Left kidney (tissue), 8 donors: ENCODE data around the gene LDB2. TPM values are rescaled to one million over a fixed set of nuclear protein-coding genes. Genes with fewer than 3 reads are reported as not detected.
"Not testable (repeated sequence)": the region's sequence is repeated elsewhere in the genome, so short reads cannot be mapped to it uniquely, and the experiment has no call there.

ENCODE experiments used
- DNase-seq: peaks from one replicate; pipeline ENCODE4 v3.0.0-alpha.2; 2013
- long read RNA-seq, 8 donors: transcript quantifications; one replicate each; lab custom pipeline, GENCODE V29; 2026
- polyA plus RNA-seq: library from polyadenylated mRNA; unstranded; fragments of 120-200 nt; gene quantifications from one replicate; pipeline ENCODE4 v1.2.1, GENCODE V29; 2013; ENCODE audit not compliant: insufficient read length

Gene LDB2
- 87.8 TPM for polyA plus RNA-seq
- long read RNA-seq, donor 1, transcript LDB2-202 (9 exons, 2,476 nt): major isoform, 5 of 15 reads
- long read RNA-seq, donor 1, transcript LDB2-201 (8 exons, 2,548 nt): major isoform, 5 of 15 reads
- long read RNA-seq, donor 1, partial matches to known transcripts: 0 of 15 reads
- long read RNA-seq, donor 1, other reads (novel, unspliced or antisense): 0 of 15 reads
- long read RNA-seq, donor 2, partial matches to known transcripts: 8 of 16 reads
- long read RNA-seq, donor 2, other reads (novel, unspliced or antisense): 0 of 16 reads
- long read RNA-seq, donor 3, partial matches to known transcripts: 0 of 7 reads
- long read RNA-seq, donor 3, other reads (novel, unspliced or antisense): 0 of 7 reads
- long read RNA-seq, donor 4: 0 reads
- long read RNA-seq, donor 5, partial matches to known transcripts: 0 of 6 reads
- long read RNA-seq, donor 5, other reads (novel, unspliced or antisense): 0 of 6 reads
- long read RNA-seq, donor 6, partial matches to known transcripts: 0 of 3 reads
- long read RNA-seq, donor 6, other reads (novel, unspliced or antisense): 0 of 3 reads
- long read RNA-seq, donor 7, transcript LDB2-201 (8 exons, 2,548 nt): major isoform, 5 of 19 reads
- long read RNA-seq, donor 7, partial matches to known transcripts: 8 of 19 reads
- long read RNA-seq, donor 7, other reads (novel, unspliced or antisense): 0 of 19 reads
- long read RNA-seq, donor 8, partial matches to known transcripts: 0 of 4 reads
- long read RNA-seq, donor 8, other reads (novel, unspliced or antisense): 0 of 4 reads

DNA sequence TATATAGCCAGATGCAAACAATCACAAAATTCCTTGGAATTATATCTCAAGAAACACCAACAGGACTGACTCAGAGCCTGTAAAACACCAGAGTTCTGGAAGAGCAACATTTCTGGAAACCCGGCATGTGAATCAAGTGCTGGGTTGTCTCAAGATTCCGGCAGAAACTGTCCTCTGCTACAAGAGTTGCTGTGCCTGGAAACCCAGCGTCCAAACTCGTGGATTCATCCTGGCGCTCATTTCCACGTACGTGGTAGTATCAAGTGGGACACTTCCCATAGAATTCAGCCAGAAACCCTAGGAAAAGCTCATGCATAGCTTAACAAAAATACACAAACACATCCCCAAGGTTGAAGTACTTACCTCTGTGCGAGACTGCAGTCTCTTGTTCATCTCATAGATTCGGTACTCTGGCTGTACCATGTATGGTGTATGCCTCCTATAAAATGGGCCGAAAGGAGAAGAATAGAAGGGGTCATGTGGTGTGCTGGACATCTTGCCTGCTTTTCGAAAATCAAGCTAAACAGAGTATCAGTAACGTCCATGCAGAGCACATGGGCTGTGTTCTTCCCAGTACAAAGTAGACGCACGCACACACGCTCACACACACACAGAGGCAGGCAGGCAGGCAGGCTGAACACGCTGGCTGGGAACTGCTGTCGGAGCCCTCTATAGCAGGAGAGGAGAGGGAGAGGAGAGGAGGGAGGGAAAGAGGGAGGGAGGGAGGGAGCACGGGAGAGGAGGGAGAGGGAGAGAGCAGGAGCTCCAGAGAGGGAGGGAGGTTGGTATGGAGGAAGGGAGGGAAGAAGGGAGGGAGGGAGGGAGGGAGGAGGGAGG lies at the start of gene LDB2:
Gene LDB2, minus strand, starts transcription at position 655 of the 837 bp plus-strand sequence.
- DNase-seq: peak; percentile 83

DNA sequence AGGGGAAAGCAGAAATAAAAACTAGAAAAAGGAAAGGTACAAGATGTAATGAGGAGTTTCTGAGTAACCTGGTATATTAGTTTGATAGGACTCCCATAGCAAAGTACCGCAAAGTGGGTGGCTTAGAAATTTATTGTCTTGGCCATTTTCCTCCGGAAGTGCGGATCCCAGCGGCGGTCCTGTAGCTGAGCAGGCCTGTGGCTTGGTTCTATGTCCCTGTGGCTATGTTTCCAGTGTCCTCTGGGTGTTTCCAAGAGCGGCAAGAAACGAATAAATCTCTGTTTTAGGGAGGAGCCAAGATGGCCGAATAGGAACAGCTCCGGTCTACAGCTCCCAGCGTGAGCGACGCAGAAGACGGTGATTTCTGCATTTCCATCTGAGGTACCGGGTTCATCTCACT lies 44.0 kb upstream of the LDB2 start:
- no peak for DNase-seq

DNA sequence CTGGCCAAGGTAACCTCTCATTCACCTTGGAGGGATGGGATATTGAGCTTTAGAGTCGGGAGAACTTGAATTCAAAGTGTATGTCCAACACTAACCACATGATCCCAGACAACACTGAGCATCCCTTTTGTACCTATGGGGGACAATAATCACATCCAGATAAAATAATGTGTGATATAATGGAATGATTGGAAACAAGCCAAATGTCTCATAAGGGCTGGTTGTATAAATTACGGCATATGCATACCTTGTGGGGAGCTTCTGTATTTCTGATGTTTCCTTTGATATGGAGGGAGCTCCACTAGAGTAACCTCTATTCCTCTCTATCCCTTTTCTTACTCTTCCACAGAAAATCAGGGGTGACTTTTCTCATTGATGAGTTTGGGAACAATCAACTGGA lies 40.7 kb upstream of the LDB2 start:
- DNase-seq: no peak

DNA sequence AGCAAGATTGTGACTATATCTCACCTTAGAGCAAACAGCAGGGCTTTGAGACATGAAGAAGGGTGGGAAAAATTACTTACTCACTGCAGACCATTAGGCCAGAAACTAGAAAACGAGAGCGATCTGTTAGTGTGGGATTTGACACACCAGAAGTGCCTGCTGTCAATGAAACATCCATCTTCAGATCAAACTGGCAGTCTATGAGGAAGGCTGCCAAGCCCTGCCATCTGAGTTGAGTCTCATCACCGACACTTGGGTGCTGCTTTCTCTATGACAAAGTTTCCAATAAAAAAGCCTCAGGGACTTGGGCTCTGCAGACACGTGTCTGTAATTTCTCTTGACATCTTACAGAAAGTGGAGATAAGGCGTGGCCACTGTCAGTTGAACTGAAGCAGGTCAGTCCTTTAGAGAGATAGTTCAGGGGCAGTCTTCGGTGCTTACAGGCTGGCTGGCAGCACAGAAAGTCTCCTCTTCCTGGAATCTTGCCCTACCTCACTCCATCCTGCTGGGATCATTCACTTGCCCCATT lies 40.1 kb upstream of the LDB2 start:
- no peak for DNase-seq

DNA sequence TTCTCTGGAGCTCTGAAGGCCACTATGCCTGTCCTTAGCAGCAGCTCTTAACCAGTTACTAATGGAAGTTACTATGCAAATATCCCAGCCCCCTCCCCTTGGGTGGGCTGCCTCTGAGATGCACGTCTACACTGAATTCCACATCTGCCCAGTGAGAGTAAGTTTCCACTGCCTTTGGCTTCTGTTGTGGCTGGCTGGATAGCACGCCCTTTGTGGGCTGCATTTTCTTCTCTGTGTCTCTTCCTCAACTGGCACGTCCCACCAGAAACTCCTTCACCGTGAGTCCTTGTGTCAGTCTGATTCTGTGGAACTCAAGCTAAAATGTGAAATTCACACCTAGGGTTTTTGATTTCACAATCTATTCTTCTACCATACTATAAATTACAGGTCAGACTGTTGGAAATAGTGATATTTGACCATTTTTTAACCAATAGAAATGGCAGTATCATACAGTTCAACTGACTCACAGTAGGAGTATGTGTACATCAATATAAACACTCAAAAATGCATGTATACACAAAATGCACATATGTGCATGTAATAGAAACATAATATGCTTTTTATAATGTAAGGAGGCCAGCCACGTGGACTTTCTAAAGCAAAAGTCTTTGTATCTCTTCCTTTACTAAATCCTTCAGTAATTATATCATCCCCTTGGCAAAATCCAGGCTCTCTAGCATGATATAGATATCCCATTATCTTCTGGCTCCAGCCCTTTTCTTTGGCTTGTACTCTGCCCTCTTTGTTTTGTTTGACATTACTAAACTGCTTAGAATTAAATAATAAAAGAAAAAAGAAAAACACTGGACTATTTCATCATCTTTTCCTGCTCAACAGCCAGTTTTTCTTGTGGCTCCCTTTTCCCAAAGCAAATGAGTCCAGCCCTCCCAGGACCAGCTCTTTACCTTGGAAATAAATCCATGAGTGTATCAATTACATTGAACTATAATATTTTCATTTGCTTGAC lies 33.2 kb upstream of the LDB2 start:
- DNase-seq: no peak

DNA sequence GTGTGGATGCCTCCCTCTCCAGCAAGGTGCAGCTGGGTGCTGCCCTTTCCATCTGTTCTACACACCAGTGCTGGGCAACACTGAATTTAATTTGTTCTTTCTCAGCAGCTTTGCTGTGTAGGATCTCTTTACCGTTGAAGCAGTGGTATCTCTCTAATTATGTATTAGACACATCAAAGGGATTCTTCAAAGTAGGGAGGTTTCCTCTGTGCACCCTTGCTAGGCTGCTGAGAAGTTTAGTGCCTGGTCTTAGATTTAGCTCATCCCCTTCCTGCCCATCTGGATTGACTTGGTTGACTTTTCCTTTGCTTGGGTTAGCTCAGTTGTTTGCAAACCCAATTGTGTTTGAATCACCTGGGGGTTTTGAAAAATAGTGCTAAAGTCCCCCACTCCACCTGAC lies 27.8 kb upstream of the LDB2 start:
- DNase-seq: no peak

DNA sequence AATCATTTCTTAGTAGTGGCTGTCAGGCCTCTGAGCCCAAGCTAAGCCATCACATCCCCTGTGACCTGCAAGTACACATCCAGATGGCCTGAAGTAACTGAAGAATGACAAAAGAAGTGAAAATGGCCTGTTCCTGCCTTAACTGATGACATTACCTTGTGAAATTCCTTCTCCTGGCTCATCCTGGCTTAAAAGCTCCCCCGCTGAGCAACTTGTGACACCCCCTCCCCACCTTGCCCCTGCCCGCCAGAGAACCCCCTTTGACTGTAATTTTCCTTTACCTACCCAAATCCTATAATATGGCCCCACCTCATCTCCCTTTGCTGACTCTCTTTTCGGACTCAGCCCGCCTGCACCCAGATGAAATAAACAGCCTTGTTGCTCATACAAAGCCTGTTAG lies 20.3 kb upstream of the LDB2 start:
- not testable (repeated sequence) for DNase-seq

DNA sequence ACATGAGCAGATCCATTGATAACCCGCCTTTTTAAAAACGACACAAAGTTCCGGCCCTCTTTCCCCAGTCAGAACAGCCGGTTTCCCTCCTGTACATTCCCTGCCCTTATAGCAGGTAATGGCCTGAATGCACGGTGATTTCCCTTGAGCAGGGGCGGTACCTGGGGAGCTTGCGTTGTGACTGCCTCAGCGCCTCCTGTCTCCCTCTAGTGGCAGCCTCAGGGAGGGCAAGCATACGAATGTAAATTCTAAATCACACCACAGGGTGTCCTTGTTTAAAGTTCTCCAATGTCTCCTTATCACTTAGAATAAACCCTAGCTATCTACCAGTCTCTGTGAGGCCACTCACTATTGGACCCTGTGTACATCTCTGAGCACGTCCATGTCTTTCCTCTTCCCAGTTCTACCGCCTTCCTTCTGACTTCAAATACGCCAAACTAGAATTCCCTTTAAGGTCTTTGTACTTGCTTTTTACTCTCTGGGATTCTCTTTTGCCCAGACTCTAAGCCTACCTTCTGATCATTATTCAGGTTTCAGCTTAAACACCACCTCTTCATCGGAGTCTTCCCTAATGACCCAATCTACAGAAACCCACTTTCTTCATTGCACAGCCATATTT lies 18.4 kb upstream of the LDB2 start:
- DNase-seq: no peak

DNA sequence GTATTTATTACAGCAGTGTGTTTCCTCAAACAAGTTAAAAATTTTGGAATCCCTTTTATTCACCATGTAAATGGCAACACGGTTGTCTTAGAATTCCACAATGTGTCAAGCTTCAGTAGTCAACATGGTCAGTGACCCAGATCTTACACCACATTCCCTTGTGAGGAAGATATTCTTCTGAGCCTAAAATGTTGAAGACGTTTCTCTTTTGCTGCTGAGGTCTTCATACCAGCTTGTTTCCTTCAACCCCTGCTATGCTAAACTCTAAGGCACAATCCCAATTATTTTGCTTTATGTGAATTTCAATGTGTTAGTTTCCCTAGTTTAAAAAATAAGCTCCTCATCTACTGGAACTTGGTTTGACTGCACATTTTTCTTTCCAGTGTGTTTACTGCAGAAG lies 17.6 kb upstream of the LDB2 start:
- no peak for DNase-seq

DNA sequence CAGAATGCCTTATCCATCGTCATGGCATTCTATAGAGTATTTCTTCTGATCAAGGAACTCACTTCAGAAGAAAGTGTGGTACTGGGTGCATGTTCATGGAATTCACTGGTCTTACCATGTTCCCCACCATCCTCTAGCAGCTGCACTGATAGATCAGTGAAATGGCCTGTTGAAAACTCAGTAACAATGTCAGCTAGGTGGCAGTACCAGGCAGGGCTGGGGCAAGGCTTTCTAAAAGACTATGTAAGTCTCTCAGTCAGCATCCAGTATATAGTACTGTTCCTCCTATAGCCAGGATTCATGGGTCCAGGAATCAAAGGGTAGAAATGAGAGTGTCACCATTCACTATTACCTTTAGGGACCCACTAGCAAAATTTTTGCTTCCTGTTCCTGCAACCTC lies 15.8 kb upstream of the LDB2 start:
- DNase-seq: no peak

DNA sequence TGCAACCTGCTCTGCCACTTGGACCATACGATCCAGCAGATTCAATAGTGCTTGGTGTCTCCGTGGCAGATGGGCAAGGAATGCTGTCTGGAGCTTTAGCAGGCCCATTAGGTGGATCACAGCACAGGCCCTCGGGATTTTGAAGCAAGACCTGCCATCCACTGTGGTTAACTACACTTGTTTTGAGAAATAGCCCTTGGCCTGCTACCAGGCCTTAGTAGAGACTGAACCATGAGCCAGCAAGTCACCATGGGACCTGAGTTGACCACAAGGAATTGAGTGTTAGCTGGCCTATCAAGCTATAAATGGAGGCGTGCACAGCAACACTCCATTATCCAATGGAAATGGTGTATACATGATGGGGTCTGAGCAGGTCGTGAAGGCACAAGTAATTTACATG lies 14.5 kb upstream of the LDB2 start:
- DNase-seq: no peak

DNA sequence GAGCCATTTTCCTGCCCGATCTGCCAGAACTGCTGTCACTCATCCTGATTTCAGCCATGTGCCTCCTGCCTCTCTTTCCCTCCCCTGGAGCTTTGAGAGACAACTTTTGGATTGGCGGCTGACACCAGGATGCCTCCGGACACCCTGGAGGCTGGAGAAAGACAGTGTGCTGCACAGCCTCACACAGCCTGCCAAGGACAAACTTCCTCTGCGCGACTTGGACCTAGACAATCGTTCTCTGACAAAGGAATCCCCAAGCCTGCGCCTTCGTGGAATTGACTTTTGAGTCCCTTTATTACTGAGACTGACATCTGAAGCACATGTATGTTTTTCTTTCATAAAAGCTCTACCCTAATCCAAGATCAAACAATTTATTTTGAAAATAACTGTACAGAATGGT lies 10.8 kb upstream of the LDB2 start:
- DNase-seq: no peak

DNA sequence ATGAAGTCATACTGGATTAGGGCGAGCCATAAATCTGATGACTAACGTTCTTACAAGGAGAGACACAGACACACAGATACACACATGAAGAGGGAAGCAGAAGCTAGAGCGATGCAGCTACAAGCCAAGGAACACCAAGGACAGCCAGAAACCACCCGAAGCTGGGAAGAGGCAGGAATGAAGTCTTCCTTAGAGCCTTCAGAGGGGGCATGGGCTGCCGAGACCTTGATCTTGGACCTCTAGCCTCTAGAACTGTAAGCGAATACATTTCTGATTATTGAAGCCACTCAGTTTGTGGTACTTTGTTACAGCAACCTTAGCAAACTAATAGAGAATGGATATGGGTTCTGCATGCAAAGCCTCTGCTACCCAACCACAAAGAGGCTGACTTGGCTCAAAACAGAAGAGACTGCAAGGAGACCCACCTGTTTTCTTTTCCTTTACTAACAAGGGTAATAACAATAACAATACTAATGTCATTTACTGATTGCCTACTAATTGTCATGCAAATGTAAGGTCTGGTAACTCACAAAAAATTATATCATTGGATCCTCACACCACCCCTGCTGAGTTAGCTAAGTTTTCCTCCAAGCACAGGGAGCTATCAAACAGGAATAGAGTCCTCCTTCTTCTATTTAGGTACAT lies 10.1 kb upstream of the LDB2 start:
- DNase-seq: no peak

DNA sequence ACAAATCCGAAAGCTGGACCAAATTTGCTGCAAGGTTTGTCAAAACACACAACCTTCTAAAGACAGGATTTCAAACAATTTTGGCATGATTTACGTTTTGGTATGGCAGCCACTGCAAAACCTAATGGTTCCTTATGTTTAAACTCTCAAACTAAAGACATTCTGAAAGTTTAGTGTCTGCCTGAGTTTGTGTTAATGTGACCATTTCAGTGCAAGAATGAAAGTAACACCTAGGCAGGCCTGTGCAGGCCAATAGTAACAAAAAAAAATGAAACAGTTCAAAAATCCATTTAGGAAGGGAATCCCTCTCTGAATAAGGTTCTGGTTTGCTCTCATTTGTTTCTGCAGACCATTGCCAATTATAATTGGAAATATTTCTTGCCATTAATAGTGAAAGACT lies 1.9 kb upstream of the LDB2 start:
- no peak for DNase-seq

DNA sequence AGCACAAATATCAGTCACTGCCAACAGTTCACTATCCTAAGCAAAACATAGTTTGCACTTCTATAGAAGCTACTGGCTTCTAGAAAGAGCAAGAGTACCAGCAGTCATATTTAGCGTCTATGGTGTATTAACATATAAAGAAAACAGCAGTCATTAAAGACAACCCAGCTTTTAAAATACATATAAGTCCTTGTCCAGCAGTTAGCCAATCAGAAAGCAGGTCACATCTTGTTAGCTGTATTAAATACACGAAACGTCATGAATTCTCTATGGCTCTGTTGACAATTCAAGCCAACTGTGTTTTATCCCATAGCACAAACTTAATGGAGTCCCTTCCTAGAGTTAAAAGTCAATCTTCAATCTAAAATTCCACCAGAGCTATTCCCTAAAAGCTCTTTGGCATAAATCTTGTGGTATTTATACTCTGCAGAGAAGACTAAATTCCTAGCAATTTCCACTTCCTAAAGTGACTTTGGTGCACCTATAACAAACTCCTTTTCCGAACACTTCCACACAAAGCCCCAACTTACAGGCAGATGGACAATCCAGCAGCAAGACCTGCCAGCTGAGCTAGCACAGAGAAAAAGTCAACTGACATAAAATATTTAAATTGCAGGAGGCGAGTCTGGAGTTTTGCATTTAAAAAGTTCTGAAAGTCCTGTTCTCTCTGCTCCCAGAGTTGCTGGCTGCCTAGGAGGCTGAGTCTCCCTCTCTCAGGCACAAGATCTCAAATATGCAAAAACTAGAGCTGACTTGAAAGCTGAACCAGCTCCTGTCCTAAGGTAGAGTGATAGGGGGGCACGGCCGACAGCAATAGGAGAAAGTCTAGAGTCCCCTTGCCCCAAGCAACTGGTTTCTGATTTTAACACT lies 1.3 kb downstream of the LDB2 start:
- no peak for DNase-seq

DNA sequence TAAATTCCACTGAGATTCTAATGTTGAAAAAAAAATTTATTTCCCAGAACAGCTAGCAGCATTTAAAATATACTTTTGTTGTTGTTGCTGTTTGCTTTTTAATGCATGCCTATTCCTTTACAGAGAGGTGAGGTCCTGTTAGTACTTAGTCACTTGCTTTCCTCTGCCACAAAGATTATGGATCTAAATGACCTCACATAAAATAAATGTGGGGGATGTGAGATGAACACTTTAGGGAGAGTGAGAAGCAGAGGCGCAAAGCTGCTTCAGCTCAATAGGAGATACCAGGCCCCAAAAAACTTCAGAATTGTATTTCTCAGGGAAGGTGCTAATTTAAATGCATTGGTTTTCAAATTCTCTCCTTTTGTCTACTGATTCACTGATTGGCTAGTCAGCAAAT lies 4.0 kb downstream of the LDB2 start:
- DNase-seq: no peak

DNA sequence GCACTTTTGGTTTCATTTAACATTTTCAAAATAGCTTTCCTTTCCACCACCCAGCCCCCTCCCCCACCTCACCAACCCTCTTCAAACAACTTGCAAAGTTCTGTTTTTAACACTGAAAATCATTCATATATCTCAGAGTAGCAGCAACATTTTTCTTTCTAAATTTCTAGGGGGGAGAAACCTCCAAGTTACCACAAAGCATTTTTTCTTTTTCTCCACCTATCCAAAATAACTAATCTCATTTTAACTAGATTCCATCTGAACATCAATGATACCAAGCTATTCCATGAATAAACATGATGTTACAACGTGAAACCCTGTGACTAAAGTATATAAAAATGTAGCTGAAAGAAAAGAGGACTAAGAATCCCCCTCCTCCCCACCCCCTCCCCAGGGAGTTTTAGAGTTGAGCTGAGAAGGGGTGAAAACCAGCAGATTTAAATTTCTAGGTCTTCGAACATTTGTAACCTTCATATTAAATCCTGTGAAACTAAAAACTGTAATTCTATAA lies 5.2 kb downstream of the LDB2 start:
- DNase-seq: no peak

DNA sequence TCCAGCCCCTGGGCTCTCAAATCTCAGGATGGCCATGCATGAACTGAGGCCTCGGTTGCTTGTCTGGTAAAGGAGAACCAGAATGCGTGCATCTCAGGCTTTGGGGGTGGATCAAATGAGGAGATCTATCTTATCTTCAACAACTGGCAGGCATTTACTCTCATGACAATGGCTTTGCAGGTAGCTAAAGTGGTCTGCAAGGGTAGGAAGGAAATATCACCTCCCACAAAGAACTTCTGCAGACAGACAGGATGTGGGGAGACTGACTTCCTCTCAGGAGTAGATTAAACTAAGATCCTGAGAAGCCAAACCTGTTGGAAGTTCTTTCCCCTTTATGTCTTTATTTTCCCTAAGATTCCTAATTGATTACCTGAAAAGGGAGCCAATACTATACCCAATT lies 7.8 kb downstream of the LDB2 start:
- DNase-seq: no peak

DNA sequence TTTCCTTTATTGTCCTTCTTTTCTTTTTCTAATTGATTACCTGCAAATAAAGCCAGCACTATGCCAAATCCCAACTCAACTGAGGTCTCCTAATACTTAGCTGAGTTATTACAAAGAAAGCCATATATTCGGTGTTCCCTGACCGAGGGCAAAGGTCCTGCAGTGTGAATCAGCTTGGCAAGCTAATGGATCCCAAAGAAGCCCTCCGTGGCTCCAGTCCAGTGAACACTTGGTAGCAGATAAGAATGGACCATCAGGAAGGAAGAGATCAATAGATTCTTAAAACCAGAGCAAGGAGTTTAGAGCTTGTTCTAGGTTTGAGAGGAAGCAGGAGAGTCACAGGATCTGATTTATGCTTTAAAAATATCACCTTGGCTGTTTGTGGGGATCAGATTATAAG lies 8.5 kb downstream of the LDB2 start:
- no peak for DNase-seq
